HEK293T (cell line): ENCODE results near the gene OSR1.

Experiments
- CTCF ChIA-PET: fragments of 350-600 bp; formaldehyde crosslinking; extraction: SDS; loops from one replicate; lab custom pipeline; 2021; ENCODE audit warnings: antibody characterized with exemption, inconsistent platforms; lab: Yijun Ruan, JAX
- POLR2A ChIA-PET: fragments of 350-600 bp; formaldehyde crosslinking; extraction: SDS; loops from one replicate; lab custom pipeline; 2020; ENCODE audit warnings: antibody characterized with exemption, inconsistent platforms; lab: Yijun Ruan, JAX
- DNase-seq: peaks from one replicate; pipeline ENCODE4 v3.0.0; 2012; ENCODE audit warnings: mixed read lengths; ENCODE audit errors: extremely low spot score
- ARNT ChIP-seq: fragments of 450-650 bp; IDR thresholded peaks from 2 replicates; pipeline ENCODE4 v1.6.1; 2017; ENCODE audit warnings: mild to moderate bottlenecking
- BHLHE40 ChIP-seq: fragments of 450-650 bp; IDR thresholded peaks from 2 replicates; pipeline ENCODE4 v1.6.1; 2016; ENCODE audit warnings: mild to moderate bottlenecking, moderate library complexity, borderline replicate concordance
- CTBP1 ChIP-seq: fragments of 450-650 bp; IDR thresholded peaks from 2 replicates; pipeline ENCODE4 v1.6.1; 2016; ENCODE audit warnings: borderline replicate concordance
- ELF4 ChIP-seq: fragments of 450-650 bp; IDR thresholded peaks from 2 replicates; pipeline ENCODE4 v1.6.1; 2017; ENCODE audit warnings: antibody characterized with exemption
- FOXA1 ChIP-seq: fragments of 450-650 bp; IDR thresholded peaks from 2 replicates; pipeline ENCODE4 v1.6.1; 2016; ENCODE audit warnings: mild to moderate bottlenecking
- FOXK2 ChIP-seq: fragments of 450-650 bp; IDR thresholded peaks from 2 replicates; pipeline ENCODE4 v1.6.1; 2016; ENCODE audit warnings: mild to moderate bottlenecking
- FOXM1 ChIP-seq: fragments of 450-650 bp; IDR thresholded peaks from 2 replicates; pipeline ENCODE4 v1.6.1; 2017; ENCODE audit warnings: mild to moderate bottlenecking, borderline replicate concordance
- HDGF ChIP-seq: fragments of 450-650 bp; IDR thresholded peaks from 2 replicates; pipeline ENCODE4 v1.6.1; 2017; ENCODE audit warnings: antibody characterized with exemption, borderline replicate concordance
- L3MBTL2 ChIP-seq: fragments of 450-650 bp; conservative IDR thresholded peaks from 2 replicates; pipeline ENCODE4 v1.6.1; 2016; ENCODE audit warnings: mild to moderate bottlenecking
- LEF1 ChIP-seq: fragments of 450-650 bp; IDR thresholded peaks from 2 replicates; pipeline ENCODE4 v1.6.1; 2017; ENCODE audit warnings: mild to moderate bottlenecking, borderline replicate concordance
- NFRKB ChIP-seq: fragments of 450-650 bp; IDR thresholded peaks from 2 replicates; pipeline ENCODE4 v1.6.1; 2016; ENCODE audit warnings: mild to moderate bottlenecking, moderate library complexity
- PKNOX1 ChIP-seq: fragments of 450-650 bp; IDR thresholded peaks from 2 replicates; pipeline ENCODE4 v1.6.1; 2016
- SP1 ChIP-seq: fragments of 450-650 bp; IDR thresholded peaks from 2 replicates; pipeline ENCODE4 v1.6.1; 2017
- SUZ12 ChIP-seq: fragments of 450-650 bp; IDR thresholded peaks from 2 replicates; pipeline ENCODE4 v1.6.1; 2016; ENCODE audit warnings: mild to moderate bottlenecking
- TARDBP ChIP-seq: fragments of 450-650 bp; IDR thresholded peaks from 2 replicates; pipeline ENCODE4 v1.6.1; 2016
- ZNF384 ChIP-seq: fragments of 450-650 bp; IDR thresholded peaks from 2 replicates; pipeline ENCODE4 v1.6.1; 2016

OSR1 gene

GRCh38 chr2:19332503-19332902 is 25.9 kb downstream of the OSR1 start:
- DNase-seq: no peak
- TF ChIP-seq TARDBP: no peak
- no peak for TF ChIP-seq ZNF384
- TF ChIP-seq CTBP1: no peak
- no peak for TF ChIP-seq FOXK2
- no peak for TF ChIP-seq HDGF
- TF ChIP-seq BHLHE40: no peak
- no peak for TF ChIP-seq FOXA1
- TF ChIP-seq NFRKB: no peak
- TF ChIP-seq LEF1: no peak
- ChIA-PET CTCF (interaction anchor here (0.7 kb wide), 1 partner anchor 812 kb away, joined by 3 read pairs; no protein-coding TSS in a partner anchor), POLR2A (interaction anchor here (0.6 kb wide), 1 partner anchor 15 kb away, joined by 3 read pairs; no protein-coding TSS in a partner anchor)

GRCh38 chr2:19331450-19331849 is 27.0 kb downstream of the OSR1 start:
- TF ChIP-seq ZNF384: no peak
- no peak for TF ChIP-seq SUZ12
- no peak for DNase-seq
- ChIA-PET CTCF (no interaction called here), POLR2A (no interaction called here)

- no peak for DNase-seq
- ChIA-PET CTCF (no interaction called here), POLR2A (no interaction called here)
- TF ChIP-seq BHLHE40 (no peak), NFRKB (no peak), PKNOX1 (no peak), ZNF384 (no peak), FOXA1 (no peak), SP1 (no peak), TARDBP (no peak), L3MBTL2 (no peak), SUZ12 (no peak), LEF1 (no peak), CTBP1 (no peak), FOXK2 (no peak)
Observed at GRCh38 chr2:19330436-19330835, 28.0 kb downstream of the OSR1 start.

DNA sequence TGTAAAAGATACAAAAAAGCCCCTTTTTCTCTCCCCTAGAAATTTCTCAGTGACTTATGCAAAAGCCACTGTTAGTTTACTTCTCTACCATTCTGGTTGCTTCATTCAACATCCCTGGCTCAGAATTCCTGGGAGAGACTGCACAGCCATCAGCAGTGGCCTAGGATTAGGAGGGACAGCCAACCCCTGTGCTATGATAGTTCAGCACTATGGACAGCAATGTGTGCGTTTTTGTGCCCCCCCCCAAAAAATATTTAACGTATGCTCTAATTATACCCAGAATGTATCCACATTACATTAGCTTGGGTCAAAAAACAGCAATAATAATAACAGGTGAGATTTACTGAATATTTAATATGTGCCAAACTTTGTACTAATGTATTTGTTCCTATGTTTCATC is 29.0 kb downstream of the OSR1 start:
- ChIA-PET CTCF (no interaction called here), POLR2A (no interaction called here)
- TF ChIP-seq SP1: no peak
- TF ChIP-seq PKNOX1: no peak
- TF ChIP-seq CTBP1: no peak
- no peak for TF ChIP-seq FOXA1
- TF ChIP-seq HDGF: no peak
- no peak for TF ChIP-seq SUZ12
- no peak for DNase-seq

DNA sequence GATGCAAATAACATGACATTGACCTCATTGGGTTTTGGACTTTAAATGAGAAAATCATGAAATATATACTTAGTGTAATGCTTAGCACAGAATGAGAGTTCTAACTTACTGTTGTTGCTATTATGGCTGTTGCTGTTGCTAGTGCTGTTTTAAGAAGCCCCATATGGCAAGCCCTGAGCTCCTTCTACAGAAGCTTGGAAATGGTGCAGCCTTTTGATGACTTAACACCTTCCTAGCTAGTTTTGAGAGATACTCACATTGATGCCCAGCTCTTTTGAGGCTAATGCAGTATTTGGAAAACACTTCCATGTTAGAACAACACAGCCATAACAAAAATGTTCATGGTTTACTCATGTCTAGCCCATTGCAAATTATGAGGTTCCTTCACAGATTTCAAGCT is 30.9 kb downstream of the OSR1 start:
- TF ChIP-seq ZNF384: no peak
- no peak for TF ChIP-seq SUZ12
- TF ChIP-seq FOXK2: no peak
- no peak for TF ChIP-seq FOXM1
- no peak for TF ChIP-seq BHLHE40
- no peak for TF ChIP-seq NFRKB
- no peak for TF ChIP-seq ARNT
- TF ChIP-seq CTBP1: no peak
- TF ChIP-seq FOXA1: no peak
- TF ChIP-seq HDGF: no peak
- TF ChIP-seq TARDBP: no peak
- no peak for TF ChIP-seq PKNOX1
- no peak for TF ChIP-seq L3MBTL2
- TF ChIP-seq LEF1: no peak
- TF ChIP-seq SP1: no peak
- TF ChIP-seq ELF4: no peak
- no peak for DNase-seq
- ChIA-PET POLR2A (no interaction called here), CTCF (no interaction called here)

- TF ChIP-seq ZNF384 (no peak), CTBP1 (no peak), HDGF (no peak), FOXA1 (no peak), TARDBP (no peak), ELF4 (no peak), FOXK2 (no peak), L3MBTL2 (no peak), SUZ12 (no peak), PKNOX1 (no peak), ARNT (no peak), LEF1 (no peak), BHLHE40 (no peak), NFRKB (no peak), FOXM1 (no peak), SP1 (no peak)
- ChIA-PET CTCF (no interaction called here), POLR2A (no interaction called here)
- DNase-seq: no peak
Observed at GRCh38 chr2:19321946-19322345, 36.5 kb downstream of the OSR1 start.
